Measurements from ENCODE around the gene SPPL2C. TPM values are rescaled to one million over a fixed set of nuclear protein-coding genes. Genes with fewer than 3 reads are reported as not detected.

SPPL2C gene
- total and polyA plus RNA-seq, 2 of the 8 experiments (the other 6 are each of a cell fraction or from before 2014, with no cell fraction given), result not detected

DNA sequence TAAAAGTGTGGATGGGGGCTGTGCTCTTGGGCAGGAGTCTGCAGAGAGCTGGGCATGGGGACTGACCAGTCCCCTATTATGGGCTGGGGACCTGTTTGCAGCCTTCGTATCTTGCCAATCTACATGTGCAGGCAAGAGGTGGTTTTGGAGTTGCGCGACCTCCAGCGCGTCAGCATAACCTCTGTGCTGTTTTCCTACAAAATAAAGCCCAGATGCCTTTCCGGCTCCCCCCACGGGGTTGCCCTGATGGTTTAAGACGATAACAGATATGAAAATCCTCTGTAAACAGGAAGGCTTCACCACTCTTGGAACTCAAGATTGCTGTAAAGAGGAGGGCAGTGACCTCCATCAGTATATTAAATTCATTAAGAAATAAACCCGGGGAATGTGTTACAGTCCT is 16.5 kb upstream of the SPPL2C start:
- H3K36me3 ChIP-seq (ENCODE audit: control insufficient read depth in 2 of 4, insufficient read depth in 4 of 4, low read length in 3 of 4), result no peaks in the 10 kb centered on the region
- no peak overlapping the region for H3K56ac ChIP-seq (replicated peaks; ENCODE audit: insufficient read length, low read depth, low read length)
- H3K4me3 ChIP-seq (ENCODE audit: extremely low read depth in 1 of 4, insufficient read depth in 2 of 4, low read depth in 3 of 4, low read length in 4 of 4), result no peak overlapping the region
- H2BK5ac ChIP-seq (ENCODE audit: low read depth, low read length), result no peak overlapping the region
- no peaks in the 10 kb centered on the region for H3K23me2 ChIP-seq (ENCODE audit: low read depth, low read length)
- H3K9me3 ChIP-seq (ENCODE audit: insufficient read depth in 2 of 2, low read depth in 1 of 2, low read length in 1 of 2), result no peaks in the 10 kb centered on the region
- no peak overlapping the region for H3K4ac ChIP-seq (replicated peaks; ENCODE audit: insufficient read length, low read depth, low read length)
- no peak overlapping the region for H2AFZ ChIP-seq (ENCODE audit: low read length)
- 90% methylated on average over 9 of the region's 9 CpGs; no CpG with 5 or more reads in 1 of the 2 experiments for WGBS, 2 experiments (ENCODE audit: extremely low coverage in 1 of 2, insufficient coverage in 1 of 2, insufficient read length in 1 of 2, insufficient replicate concordance in 2 of 2, low coverage in 1 of 2, low lambda C conversion rate in 2 of 2, missing lambda C conversion rate in 1 of 2)
- no peaks in the 10 kb centered on the region for H3K79me1 ChIP-seq (ENCODE audit: low read depth, low read length)
- no peak overlapping the region for H3K9ac ChIP-seq (replicated peaks in 1 of 4; ENCODE audit: extremely low read depth in 1 of 4, low read depth in 3 of 4, low read length in 3 of 4)
- no peaks in the 10 kb centered on the region; a peak in 1 of 7 replicates for H3K27me3 ChIP-seq (replicated peaks in 1 of 4; ENCODE audit: control insufficient read depth in 3 of 4, extremely low read depth in 1 of 4, insufficient read depth in 3 of 4, low read length in 3 of 4)
- no peak overlapping the region for H4K5ac ChIP-seq (ENCODE audit: insufficient read length, low read depth, low read length)
- H3K4me2 ChIP-seq (ENCODE audit: insufficient read depth in 1 of 2, low read depth in 2 of 2, low read length in 2 of 2), result no peak overlapping the region
- no peak overlapping the region for H2BK120ac ChIP-seq (replicated peaks; ENCODE audit: low read depth, low read length)
- peaks cover 0 to 2% of the 10 kb centered on the region in 2 experiments for H4K20me1 ChIP-seq (replicated peaks in 1 of 2; ENCODE audit: control insufficient read depth in 1 of 2, insufficient read depth in 2 of 2, low read length in 2 of 2)
- H3K23ac ChIP-seq (ENCODE audit: insufficient read length), result no peak overlapping the region
- H3K4me1 ChIP-seq (replicated peaks in 1 of 4; ENCODE audit: control insufficient read depth in 3 of 4, insufficient read depth in 4 of 4, low read length in 3 of 4), result peaks cover 0 to 3% (median 0%) of the 10 kb centered on the region in 4 experiments; a peak in 1 of 7 replicates
- H3K27ac ChIP-seq (ENCODE audit: low read depth, low read length), result no peak overlapping the region
- POLR2A ChIA-PET (ENCODE audit: partially characterized antibody), result no interaction called here
- no peak overlapping the region for H2BK15ac ChIP-seq (ENCODE audit: low read length)
- no peak overlapping the region for H2AK5ac ChIP-seq (ENCODE audit: low read depth, low read length)
- H2BK20ac ChIP-seq (ENCODE audit: low read length), result no peak overlapping the region
- FAIRE-seq, result no peak
- no peak for DNase-seq (ENCODE audit: low read depth in 1 of 2, low spot score in 2 of 2)
- H3K79me2 ChIP-seq (ENCODE audit: control insufficient read depth in 1 of 2, insufficient read depth in 2 of 2, low read length in 2 of 2), result no peaks in the 10 kb centered on the region
- no peak overlapping the region for H4K91ac ChIP-seq (replicated peaks; ENCODE audit: insufficient read length, low read length)
- H4K8ac ChIP-seq (ENCODE audit: extremely low read depth, insufficient read depth, low read length), result no peak overlapping the region; the same call in 1 of the 2 replicates
- no peak overlapping the region for H3K14ac ChIP-seq (ENCODE audit: insufficient read length)
- CTCF ChIA-PET (ENCODE audit: partially characterized antibody), result interaction anchor here (0.8 to 11.3 kb wide), 14 partner anchors 8 to 187 kb away, joined by 3 to 69 read pairs (median 5); partner anchors contain the start of gene CRHR1
- TF ChIP-seq RAD21 (IDR thresholded peaks at IDR 0.05 in 1 of 2, conservative IDR thresholded peaks at IDR 0.05 in 1 of 2; ENCODE audit: low read depth in 2 of 2, low read length in 2 of 2), result no peak
- no peak for TF ChIP-seq CBX5 (IDR thresholded peaks at IDR 0.05; ENCODE audit: low read depth, low read length)
- no peak for TF ChIP-seq BACH1 (IDR thresholded peaks at IDR 0.05; ENCODE audit: low read length)
- no peak for TF ChIP-seq CTBP2 (IDR thresholded peaks at IDR 0.05; ENCODE audit: borderline replicate concordance, insufficient read depth, insufficient read length, low read length)
- TF ChIP-seq, protein P1, sequence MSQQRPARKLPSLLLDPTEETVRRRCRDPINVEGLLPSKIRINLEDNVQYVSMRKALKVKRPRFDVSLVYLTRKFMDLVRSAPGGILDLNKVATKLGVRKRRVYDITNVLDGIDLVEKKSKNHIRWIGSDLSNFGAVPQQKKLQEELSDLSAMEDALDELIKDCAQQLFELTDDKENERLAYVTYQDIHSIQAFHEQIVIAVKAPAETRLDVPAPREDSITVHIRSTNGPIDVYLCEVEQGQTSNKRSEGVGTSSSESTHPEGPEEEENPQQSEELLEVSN (IDR thresholded peaks at IDR 0.05), result no peak
- TF ChIP-seq PHF8 (conservative IDR thresholded peaks at IDR 0.05; ENCODE audit: low read depth, low read length), result no peak
- no peak overlapping the region for H2BK12ac ChIP-seq (ENCODE audit: low read depth, low read length)
- H3K18ac ChIP-seq (ENCODE audit: extremely low read depth, low read length), result no peak overlapping the region

Measured in H1 (cell line).